ENCODE measurements around the gene MIPOL1. TPM values are rescaled to one million over a fixed set of nuclear protein-coding genes. Genes with fewer than 3 reads are reported as not detected.

The MIPOL1 gene
- total and polyA plus RNA-seq, 7 donors, result 1.2 to 21.6 (median 11.7) TPM

GRCh38 chr14:37268788-37269187 is 71.1 kb downstream of the MIPOL1 start:
- H3K36me3 ChIP-seq, result peaks cover 0 to 7% (median 0%) of the 10 kb centered on the region in 4 donors
- H3K27ac ChIP-seq, result no peak overlapping the region
- H3K4me3 ChIP-seq, result no peak overlapping the region
- no peaks in the 10 kb centered on the region for H3K27me3 ChIP-seq
- no peak for DNase-seq
- no peaks in the 10 kb centered on the region for H3K9me3 ChIP-seq
- TF ChIP-seq CTCF (IDR thresholded peaks at IDR 0.05) (no peak), POLR2AphosphoS5 (IDR thresholded peaks at IDR 0.05) (no peak), EP300 (IDR thresholded peaks at IDR 0.05) (no peak), POLR2A (IDR thresholded peaks at IDR 0.05) (no peak)
- intact Hi-C loops (cut with DNase I), result no loop called here
- H3K4me1 ChIP-seq, result no peaks in the 10 kb centered on the region

DNA sequence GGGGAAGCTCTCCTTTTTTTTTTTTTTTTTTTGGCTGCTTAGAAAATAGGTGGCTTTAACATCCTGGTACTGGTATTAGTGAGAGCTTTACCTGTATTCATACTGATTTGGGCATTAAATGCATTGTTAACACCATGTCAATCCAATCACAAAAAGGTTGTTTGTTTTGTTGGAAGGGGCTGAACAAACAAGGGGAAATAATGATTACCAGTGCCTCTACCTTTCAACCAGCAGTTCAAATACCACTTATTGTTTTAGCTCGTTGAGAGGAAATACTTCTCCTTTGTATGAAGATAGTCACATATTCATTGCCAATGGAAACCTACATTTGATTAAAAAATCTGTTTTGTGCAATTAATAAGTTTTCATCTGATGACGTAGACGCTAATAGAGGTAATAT is 72.9 kb downstream of the MIPOL1 start:
- no peaks in the 10 kb centered on the region for H3K4me1 ChIP-seq
- H3K4me3 ChIP-seq, result no peak overlapping the region
- no peaks in the 10 kb centered on the region for H3K9me3 ChIP-seq
- intact Hi-C loops (cut with DNase I), result no loop called here
- TF ChIP-seq POLR2AphosphoS5 (IDR thresholded peaks at IDR 0.05) (no peak), EP300 (IDR thresholded peaks at IDR 0.05) (no peak), CTCF (IDR thresholded peaks at IDR 0.05) (no peak), POLR2A (IDR thresholded peaks at IDR 0.05) (no peak)
- no peak for DNase-seq
- no peaks in the 10 kb centered on the region for H3K27me3 ChIP-seq
- WGBS, 2 donors, result 87 to 90% methylated on average over 3 of the region's 3 CpGs
- H3K36me3 ChIP-seq, result peaks cover 0 to 3% (median 0%) of the 10 kb centered on the region in 4 donors
- H3K27ac ChIP-seq, result no peak overlapping the region

- intact Hi-C loops (cut with DNase I), result no loop called here
- no peak for TF ChIP-seq EP300 (IDR thresholded peaks at IDR 0.05)
- no peak for TF ChIP-seq CTCF (IDR thresholded peaks at IDR 0.05)
- no peak for TF ChIP-seq POLR2A (IDR thresholded peaks at IDR 0.05)
- TF ChIP-seq POLR2AphosphoS5 (IDR thresholded peaks at IDR 0.05), result no peak
- Histone ChIP-seq H3K4me3 (no peak overlapping the region), H3K36me3 (peaks cover 0 to 3% (median 0%) of the 10 kb centered on the region in 4 donors), H3K27ac (no peak overlapping the region), H3K4me1 (no peaks in the 10 kb centered on the region), H3K27me3 (no peaks in the 10 kb centered on the region), H3K9me3 (no peaks in the 10 kb centered on the region)
- DNase-seq, result no peak
- 93 to 99% methylated on average over 2 of the region's 2 CpGs for WGBS, 2 donors
Measured at GRCh38 chr14:37272569-37272968, 74.8 kb downstream of the MIPOL1 start.

DNA sequence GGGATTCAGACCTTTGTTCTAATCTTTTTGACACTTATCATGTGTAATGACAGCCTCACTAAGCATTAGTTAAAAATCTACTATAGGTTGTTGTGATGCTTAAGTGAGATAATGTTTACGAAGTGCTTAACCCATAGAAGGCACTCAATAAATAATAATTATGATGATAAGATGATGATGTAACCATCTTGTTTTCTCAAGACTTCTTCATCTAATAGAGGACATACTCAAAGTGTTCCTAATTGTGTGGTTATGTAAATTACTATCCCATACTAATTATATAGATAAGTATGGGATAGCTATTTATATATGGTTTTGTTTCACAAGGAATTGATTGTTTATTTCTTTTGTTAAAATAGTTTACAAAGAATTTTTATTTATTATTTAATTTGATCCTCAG is 76.9 kb downstream of the MIPOL1 start:
- WGBS, 2 donors, result 93 to 97% methylated on average over 1 of the region's 1 CpG
- intact Hi-C loops (cut with DNase I), result no loop called here

More for the DNA sequence above, 76.9 kb downstream of the MIPOL1 start:
- Histone ChIP-seq H3K36me3 (peaks cover 0 to 3% (median 0%) of the 10 kb centered on the region in 4 donors), H3K27ac (no peak overlapping the region), H3K9me3 (no peaks in the 10 kb centered on the region), H3K27me3 (no peaks in the 10 kb centered on the region), H3K4me1 (no peaks in the 10 kb centered on the region), H3K4me3 (no peak overlapping the region)
- DNase-seq, result no peak
- TF ChIP-seq EP300 (IDR thresholded peaks at IDR 0.05) (no peak), CTCF (IDR thresholded peaks at IDR 0.05) (no peak), POLR2AphosphoS5 (IDR thresholded peaks at IDR 0.05) (no peak), POLR2A (IDR thresholded peaks at IDR 0.05) (no peak)
